AG08395 (cell line): ENCODE data around the gene FADS2.

Experiments
- DNase-seq: peaks from one replicate; pipeline ENCODE4 v3.0.0; 2012; ENCODE audit warnings: mixed read lengths, low spot score

FADS2 gene

GRCh38 chr11:61847914-61848581 is 19.9 kb downstream of the FADS2 start:
- DNase-seq, result no peak

- no peak for DNase-seq
Observed at GRCh38 chr11:61848631-61849030, 20.5 kb downstream of the FADS2 start.

GRCh38 chr11:61850687-61851086 is 22.6 kb downstream of the FADS2 start:
- DNase-seq, result no peak

- DNase-seq, result no peak
Observed at GRCh38 chr11:61851113-61851899, 23.2 kb downstream of the FADS2 start.

- DNase-seq, result no peak
Observed at GRCh38 chr11:61851900-61852295, 23.8 kb downstream of the FADS2 start.

GRCh38 chr11:61853698-61854169 is 25.6 kb downstream of the FADS2 start:
- no peak for DNase-seq

GRCh38 chr11:61854206-61854895 is 26.3 kb downstream of the FADS2 start:
- no peak for DNase-seq

GRCh38 chr11:61854966-61855714 is 27.0 kb downstream of the FADS2 start:
- DNase-seq, result no peak

- DNase-seq, result no peak
Observed at GRCh38 chr11:61855939-61856680, 28.0 kb downstream of the FADS2 start.

- DNase-seq, result no peak
Observed at GRCh38 chr11:61860054-61860903, 32.2 kb downstream of the FADS2 start.

GRCh38 chr11:61861634-61862033 is 33.5 kb downstream of the FADS2 start:
- no peak for DNase-seq

GRCh38 chr11:61862714-61863547 is 34.8 kb downstream of the FADS2 start:
- no peak for DNase-seq

GRCh38 chr11:61863548-61864081 is 35.5 kb downstream of the FADS2 start:
- no peak for DNase-seq

GRCh38 chr11:61864814-61865775 is 37.0 kb downstream of the FADS2 start:
- no peak for DNase-seq

- DNase-seq, result no peak
Observed at GRCh38 chr11:61866231-61866957, 38.3 kb downstream of the FADS2 start.

- DNase-seq, result no peak
Observed at GRCh38 chr11:61866958-61867343, 38.9 kb downstream of the FADS2 start.
